ENCODE measurements around the gene CLEC2D.
"Not testable (repeated sequence)": the region's sequence is repeated elsewhere in the genome, so short reads cannot be mapped to it uniquely, and the experiment has no call there.

Gene CLEC2D

DNA sequence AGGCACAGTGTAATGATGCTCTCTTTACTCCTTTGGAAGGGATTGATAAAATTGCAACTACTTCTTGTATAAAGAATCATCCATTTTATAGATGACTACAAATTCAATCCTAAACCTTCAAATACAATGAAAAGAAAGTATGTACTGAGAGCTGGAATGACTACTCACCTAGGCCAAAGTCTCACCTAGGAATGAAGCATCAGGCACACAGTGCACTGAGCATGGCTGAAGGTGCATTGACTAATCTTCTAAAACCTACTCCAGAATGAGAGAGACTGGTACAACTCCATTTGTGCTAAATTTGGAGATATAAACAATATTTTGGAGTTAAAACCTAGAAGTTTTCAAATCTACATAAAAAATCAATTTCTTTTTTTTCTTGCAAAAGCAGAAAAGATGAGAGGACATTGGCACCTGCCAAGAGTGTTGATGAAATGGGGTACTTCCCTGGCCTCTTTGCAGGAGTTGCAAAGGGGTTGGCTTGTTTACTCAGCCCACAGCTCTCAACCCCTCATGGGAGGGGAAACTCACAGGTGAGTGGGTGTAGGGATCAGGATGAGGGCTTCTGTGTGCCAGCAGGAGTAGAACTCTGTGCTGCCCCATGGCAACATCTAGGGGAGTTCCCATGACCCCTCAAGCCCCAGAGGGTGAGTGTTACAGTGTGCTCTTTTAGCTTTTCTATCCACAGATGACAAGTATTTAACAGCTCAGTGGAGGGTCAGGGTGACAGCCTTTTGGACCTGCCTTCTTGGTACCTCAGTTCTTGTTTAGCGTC is 32.1 kb downstream of the CLEC2D start:
- no peak for DNase-seq

DNA sequence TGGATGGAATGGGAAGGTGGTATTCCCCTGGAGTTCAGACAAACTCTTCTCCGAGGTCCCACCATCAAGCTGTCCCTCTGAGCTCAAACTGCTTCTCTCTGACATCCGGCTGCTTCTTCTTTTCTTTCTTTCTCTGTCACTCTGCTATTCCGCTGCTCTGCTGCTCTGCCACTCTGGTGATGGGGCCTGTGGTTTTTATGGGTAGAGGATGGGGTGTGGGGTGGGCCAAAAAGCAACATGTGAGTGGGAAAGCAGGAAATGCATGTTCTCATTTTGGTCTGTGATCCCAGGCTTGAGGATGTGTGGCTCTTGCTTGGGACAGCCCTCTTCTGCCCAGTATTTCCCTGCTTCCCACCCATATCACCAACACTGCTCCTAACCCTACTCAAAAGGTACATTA is 32.7 kb downstream of the CLEC2D start:
- no peak for DNase-seq

DNA sequence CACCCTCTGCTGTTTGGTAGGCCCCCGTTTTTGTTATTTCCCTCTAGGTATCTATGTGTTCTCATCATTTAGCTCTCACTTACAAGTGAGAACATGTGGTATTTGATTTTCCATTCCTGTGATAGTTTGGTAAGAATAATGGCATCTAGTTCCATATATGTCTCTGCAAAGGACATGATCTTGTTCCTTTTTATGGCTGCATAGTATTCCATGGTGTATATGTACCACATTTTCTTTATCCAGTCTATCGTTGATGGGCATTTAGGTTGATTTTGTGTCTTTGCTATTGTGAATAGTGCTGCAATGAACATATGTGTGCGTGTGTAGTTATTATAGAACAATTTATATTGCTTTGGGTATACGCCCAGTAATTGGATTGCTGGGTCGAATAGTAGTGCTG is 35.0 kb downstream of the CLEC2D start:
- DNase-seq = not testable (repeated sequence)

DNA sequence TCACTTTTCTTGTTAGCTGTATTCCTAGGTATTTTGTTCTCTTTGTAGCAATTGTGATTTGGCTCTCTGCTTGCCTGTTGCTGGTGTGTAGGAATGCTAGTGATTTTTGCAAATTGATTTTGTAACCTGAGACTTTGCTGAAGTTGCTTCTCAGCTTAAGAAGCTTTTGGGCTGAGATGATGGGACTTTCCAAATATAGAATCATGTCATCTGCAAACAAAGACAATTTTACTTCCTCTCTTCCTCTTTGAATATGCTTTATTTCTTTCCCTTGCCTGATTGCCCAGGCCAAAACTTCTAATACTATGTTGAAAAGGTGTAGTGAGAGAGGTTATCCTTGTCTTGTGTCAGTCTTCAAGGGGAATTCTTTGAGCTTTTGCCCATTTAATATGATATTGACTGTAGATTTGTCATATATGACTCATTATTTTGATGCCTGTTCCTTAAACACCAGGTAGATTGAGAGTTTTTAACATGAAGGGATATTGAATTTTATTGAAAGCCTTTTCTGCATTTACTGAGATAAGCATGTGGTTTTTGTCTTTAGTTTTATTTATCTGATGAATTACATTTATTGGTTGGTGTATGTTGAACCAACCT is 36.7 kb downstream of the CLEC2D start:
- no peak for DNase-seq

DNA sequence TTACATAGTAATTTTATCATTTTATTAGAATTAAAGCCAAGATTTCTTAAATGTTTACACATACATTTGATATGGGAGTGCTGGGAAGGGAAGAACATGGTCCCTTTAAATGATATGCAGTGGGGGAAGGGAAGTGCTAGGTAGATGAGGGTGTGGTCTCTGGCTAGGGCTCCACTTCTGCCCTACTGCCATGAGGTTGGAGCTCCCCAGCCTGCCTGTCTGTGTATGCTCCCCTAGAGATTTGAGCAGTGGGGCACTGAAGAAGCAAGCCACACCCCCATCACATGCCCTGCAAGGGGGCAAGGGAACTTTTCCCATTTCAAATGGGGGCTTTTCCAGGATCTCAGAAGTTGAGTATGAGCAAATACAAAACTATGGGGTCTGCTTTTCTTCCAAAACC is 37.8 kb downstream of the CLEC2D start:
- no peak for DNase-seq

DNA sequence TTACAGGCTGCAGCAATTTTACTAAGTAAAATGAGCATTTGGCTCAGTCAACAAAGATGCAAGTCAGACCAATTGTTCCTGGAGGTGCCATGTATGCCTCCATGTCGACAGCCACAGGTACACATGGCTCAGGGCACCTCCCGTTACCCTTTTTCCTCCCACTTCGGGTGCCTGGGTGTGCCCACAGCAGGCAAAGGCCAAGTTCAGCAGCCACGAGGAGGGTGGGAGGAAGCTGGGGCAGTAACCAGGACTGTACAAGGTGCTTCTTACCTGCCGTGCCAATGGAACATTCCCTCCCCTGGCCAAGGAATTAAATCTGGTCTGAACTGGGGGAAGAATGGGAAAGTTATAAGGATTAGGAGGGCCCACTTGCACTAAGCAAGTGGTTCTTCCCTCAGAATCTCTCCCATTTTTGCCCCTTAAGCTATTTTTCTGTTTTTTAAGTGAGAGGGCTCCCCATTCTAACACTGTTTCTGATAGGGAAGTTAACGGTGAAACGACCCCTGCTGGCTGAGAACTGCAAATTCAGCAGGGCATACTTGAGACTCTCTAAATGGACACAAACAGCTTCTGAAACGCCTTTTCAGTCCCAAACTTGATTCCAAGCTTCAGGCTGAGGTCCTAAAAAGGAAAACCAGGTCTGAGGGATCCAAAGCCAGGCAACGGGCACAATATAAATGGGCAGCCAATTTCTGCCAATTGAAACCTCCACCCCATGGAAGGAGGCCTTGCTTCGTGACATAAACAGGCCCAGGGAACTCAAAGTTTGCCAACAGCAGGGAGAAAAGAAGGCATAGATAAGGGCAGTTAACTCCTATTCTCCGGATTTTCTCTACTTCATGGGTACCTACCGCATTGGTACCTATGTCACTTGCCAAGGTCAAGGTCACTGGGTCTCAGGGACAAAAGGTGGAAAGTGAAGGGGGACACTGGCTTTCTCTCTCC is 38.6 kb downstream of the CLEC2D start:
- peak; percentile 62 for DNase-seq

DNA sequence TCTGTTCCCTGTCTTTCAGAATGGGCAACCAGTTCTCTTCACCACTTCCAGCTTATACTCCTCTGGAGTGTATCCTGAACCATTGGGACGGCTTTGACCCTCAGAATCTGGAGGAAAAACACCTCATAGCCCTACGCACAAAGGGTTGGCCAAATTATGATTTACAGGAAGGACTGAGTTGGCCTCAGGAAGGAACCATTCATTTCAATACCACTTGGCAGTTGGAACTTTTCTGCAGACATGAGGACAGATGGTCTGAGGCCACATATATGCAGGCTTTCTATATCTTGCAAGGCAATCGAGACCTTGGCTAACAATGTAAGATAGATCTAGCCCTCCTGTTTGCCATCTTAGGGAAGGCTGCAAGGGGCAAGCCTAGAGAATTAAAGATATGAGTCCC is 39.3 kb downstream of the CLEC2D start:
- DNase-seq = no peak

DNA sequence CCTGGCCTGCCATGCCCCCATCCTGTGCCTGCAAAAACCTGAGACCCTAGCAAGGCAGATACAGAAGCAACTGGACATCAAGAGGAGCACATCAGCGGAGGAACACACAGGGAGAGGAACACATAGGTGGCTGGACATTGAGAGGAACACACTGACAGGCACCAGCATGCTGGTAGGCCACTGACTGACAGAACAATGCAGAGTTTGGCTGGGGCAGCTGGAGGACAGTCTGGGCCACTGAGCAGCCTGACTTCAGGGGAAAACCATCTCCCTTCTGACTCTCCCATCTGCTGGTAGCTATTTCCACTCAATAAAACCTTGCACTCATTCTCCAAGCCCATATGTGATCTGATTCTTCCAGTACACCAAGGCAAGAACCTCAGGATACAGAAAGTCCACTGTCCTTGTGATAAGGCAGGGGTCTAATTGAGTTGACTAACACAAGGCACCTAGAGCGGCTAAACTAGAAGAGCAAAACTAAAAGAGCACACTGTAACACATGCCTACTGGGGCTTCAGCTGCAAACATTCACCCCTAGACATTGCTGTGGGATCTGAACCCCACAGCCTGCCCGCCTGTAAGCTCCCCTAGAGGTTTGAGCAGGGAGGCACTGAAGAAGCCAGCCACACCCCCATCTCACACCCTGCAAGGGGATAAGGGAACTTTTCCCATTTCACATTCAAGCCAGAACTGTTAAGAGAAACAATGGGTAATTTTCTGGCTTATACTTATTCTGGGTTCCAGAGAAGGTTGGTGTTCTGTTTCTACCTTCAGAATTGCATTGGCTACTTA is 41.3 kb downstream of the CLEC2D start:
- DNase-seq = no peak

DNA sequence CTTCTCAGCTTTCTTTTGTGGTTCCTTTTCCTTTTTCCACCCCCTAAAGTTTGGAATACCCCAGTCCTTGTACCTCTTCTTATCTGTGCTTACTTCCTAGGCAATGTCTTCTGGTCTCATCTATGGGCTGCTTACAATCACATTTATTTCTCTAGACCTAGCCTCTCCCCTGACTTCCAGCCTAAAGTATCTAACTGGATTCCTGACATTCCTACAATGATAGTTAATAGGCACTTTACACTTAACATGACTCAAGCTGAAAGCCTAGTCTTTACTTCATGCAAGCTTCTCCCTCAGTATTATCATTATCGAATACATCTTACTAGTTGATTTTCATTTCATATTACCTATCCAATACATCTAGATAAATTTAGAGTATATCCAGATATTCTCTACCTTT is 42.2 kb downstream of the CLEC2D start:
- no peak for DNase-seq

DNA sequence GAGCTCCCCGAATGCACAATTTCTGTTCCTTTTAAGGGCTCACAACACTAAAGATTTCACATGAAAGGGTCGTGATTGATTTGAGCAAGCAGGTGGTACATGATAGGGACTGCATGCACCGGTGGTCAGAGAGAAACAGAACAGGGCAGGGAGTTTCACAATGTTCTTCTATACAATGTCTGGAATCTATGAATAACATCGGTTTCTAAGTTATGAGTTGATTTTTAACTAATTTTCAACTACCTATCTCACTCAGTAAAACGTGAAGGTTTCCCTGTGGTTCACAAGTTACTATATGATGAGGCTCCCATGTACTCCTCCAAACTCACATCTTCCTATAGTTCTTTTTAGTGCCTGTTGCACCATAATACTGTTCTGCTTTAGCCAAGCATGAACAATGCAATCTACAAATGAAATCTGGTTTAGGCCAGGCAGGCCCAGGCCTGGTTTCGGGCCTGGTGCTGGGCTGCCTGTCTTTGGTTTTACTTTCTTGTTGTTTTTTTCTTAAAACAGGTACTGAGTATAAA is 43.6 kb downstream of the CLEC2D start:
- DNase-seq = not testable (repeated sequence)

DNA sequence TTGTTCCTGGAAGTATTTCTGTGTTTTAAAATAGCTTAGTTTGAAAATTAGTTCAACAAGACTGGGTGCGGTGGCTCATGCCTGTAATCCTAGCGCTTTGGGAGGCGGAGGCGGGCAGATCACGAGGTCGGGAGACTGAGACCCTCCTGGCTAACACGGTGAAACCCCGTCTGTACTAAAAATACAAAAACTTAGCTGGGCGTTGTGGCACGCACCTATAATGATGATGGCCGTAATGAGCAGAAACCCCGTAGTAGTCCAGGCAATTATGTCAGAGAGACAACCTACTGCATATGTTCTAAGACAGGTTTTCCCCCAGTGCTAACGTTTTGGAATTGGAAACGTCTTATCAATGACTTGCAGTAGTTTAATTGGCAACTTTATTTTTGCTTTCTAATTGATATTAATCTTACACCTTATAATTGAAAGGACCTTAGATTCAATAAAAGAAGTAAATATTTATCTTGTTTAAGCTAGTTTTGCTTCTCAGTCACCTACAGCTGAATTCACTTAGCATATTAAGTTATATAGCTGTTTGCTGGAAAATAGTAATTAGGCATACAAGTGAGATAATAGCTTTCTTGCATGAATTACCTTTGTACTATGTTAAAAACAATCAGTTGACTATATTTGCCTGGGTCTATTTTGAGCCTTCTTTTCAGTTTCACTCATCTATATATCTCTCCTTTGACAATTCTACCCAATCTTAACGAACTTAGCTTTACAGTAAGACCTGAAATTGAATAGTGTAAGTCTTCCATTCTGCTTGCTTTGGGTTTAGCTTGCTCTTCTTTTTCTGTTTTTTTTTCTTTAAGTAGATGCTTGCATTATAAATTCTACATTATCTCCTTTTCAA is 47.8 kb downstream of the CLEC2D start:
- DNase-seq = no peak

DNA sequence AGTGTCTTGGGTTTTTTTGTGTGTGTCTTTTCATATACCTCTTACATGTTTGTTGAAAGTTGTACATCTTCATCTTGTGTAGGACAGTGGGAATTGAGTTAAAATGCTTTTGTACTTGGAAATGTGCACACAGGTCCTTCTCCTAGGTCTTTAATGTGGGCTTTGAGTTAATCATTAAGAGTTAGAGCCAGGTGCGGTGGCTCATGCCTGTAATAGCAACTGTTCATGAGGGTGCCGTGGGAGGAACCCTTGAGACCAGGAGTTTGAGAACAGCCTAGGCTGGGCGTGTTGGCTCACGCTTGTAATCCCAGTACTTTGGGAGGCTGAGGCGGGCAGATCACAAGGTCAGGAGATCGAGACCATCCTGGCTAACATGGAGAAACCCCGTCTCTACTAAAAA is 49.5 kb downstream of the CLEC2D start:
- DNase-seq = no peak

DNA sequence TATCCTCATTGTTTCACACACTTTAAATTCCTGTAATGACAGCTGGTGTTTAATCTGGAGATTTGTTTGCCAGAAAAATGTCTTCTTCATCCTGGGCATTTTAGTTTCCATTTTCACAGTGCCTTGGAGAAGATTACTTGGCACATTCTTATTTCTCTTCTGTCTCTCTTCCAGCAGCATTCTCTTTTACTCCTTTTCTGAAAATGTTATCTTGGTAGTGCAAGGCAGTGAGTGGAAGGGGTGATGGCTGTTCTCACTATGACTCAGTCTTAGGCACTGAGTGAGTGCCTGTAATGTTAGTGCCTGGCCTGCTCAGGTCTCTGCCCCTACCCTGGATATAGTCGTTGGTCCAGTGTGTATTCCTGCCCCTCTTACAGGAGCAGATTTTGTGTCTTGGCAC is 50.3 kb downstream of the CLEC2D start:
- no peak for DNase-seq

DNA sequence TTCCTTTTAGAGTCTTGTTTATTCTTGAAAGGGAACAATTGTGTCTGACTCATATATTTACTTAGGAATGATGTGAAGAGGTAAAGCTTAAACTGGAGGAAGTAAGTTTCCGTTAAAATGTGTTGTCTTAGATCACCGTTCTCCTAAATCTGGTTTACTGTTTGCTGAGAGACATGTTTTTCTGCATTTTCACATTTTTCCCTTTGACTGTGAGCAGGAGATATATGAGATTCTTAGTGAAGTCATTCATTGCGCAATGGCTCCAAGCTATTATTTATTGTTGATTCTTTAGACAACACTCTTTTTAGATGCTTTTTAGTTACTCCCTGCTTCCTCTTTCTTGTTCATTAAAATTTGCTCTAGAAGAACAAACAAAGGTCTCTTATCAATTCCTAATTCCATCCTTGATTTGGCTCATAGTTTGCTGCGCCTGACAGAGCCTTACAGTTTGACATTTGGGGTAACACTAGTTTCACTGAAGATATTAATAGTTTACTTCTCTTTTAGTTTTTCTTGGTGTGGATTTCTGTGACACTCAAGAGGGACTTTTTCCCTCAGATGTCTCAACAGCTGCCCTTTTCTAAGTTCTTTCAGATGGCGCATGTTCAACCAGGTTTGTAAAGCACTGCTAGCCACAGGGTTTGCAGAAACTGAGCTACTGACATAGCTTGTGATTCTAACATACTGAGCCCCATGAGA is 52.0 kb downstream of the CLEC2D start:
- DNase-seq = no peak

DNA sequence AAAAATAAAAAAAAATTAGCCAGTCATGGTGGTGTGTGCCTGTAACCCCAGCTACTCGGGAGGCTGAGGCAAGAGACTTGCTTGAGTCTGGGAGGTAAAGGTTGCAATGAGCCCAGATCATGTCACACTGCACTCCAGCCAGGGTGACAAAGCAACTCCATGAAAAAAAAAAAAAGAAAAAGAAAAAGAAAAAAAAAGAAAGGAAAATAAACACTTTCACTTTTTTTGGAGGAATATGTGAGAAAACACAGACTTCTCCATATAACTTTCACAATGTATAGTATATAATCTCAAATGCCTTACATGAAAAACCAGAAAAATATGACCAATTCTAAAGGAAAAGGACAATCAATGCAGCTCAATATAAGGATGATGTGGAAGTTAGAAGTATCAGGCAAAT is 54.5 kb downstream of the CLEC2D start:
- no peak for DNase-seq

DNA sequence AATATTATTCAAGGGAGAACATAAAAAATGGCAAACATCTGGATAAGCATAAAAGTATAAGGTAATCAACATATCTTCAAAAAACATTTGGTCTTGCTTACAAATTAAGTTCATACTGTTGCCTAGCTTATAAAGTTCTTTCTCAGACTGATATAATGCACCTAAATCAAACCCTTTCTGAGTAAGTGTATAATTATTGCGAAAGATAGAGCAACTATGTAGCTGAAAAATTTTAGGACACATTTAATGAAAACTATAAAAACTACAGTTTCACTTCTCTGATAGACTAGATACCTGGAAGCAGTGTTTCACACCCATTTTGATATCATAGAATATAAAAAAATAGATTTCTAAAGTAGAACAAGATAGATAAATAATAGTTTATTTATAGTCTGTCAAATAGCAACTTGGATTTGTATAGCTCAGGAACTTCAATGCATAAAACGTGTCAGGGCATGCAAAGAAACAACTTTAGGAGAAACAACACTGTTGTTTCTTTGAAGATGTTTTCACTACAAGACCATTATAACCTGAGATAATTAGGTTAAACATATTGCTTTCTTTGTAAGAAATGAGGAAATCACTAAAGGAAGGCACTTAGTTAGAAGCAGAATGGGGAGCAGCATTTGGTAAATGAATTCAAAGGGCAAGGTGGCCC is 55.8 kb downstream of the CLEC2D start:
- DNase-seq = no peak

DNA sequence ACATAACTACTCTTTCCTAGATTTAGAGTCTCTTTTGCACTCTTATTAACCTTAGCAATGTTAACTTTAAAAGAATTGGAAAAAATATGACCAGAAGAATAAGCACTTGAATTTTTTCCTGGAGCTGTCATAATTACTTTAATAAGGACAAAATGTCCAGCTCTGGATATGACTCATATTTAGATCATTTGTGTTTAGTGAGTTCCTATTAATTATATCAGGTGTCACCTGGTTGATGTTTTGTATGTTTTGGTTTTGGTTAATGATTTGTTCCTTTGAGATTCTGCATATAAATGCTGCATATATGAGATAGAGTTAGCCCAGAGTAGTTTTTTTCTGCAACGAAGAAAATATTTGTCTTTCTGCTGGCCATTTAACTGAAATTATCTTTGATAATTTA is 58.3 kb downstream of the CLEC2D start:
- no peak for DNase-seq

DNA sequence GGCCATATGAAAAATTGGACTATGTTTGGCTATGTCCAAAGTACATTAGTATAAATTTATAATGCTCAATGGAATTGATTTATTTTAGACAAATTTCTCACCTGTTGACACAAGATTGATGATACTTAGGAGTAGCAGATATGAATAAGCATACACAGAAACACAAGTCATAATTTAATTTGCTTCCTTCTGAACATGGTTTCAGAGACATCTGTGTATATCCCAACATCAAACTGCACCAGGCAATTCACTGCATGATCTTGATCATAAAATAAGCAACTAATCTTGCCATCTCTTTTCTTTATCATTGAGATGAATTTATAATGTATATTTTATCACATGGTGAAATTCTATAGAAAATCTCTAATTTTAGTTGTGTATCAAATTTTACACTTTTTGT is 59.6 kb downstream of the CLEC2D start:
- no peak for DNase-seq

DNA sequence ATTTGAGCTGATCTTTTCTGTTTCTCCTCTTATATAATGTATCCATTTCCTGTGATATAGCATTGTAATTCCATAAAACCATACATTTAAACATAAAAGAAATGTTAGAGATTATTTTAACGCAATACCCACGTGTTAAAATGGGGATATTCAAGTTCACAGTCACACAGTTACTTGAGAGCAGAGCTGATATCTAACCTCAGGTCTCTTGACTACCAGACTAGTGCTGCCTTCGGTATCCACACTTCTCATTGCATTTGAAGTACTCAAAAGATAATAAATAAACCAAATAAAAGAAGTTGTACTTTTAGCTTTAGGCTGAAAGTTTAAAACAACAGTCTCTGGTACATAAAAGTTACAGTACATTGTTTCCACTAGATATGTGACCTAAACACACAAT is 60.5 kb downstream of the CLEC2D start:
- DNase-seq = no peak

DNA sequence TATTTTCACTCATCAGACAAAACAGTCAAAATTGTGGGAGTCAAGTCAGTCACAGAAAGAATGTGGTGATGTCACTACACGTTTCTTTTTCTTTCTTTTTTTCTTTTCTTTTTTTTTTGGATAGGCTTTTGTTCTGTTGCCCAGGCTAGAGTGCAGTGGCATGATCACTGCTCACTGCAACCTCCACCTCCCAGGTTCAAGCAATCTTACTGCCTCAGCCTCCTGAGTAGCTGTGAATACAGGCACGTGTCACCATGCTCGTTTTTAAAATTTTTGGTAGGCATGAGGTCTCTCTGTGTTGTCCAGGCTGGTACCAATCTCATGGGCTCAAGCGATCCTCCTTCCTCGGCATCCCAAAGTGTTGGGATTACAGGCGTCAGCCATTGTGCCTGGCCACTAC is 61.1 kb downstream of the CLEC2D start:
- no peak for DNase-seq

All from effector CD4-positive, alpha-beta T cell (primary cell).